Activated naive CD8-positive, alpha-beta T cell treated with anti-CD3 and anti-CD28 coated beads, Interleukin-2, amount 10 ng/mL, durations not matched to agents 7 days and 5 days (primary cell): ENCODE measurements around the gene AMDHD2. TPM values are rescaled to one million over a fixed set of nuclear protein-coding genes. Genes with fewer than 3 reads are reported as not detected.
"Not testable (repeated sequence)": the region's sequence is repeated elsewhere in the genome, so short reads cannot be mapped to it uniquely, and the experiment has no call there.

ENCODE experiments used
- ATAC-seq: fragments of 150-1000 bp; cut with Tn5 transposase; one replicate; pipeline ENCODE4 v1.10.0; 2021; ENCODE audit warnings: low read depth, moderate library complexity
- POLR2A ChIA-PET: fragments of 350-600 bp; sonication (Branson Sonifier 250); formaldehyde crosslinking; loops from one replicate; lab custom pipeline; 2021; ENCODE audit warnings: antibody characterized with exemption; lab: Charles Lee
- DNase-seq: peaks from one replicate; pipeline ENCODE4 v3.0.0; 2021
- H3K27ac Mint-ChIP-seq: one replicate; pipeline ENCODE4 v1.8.0; 2022; ENCODE audit warnings: mild to moderate bottlenecking, mixed read lengths
- H3K27me3 Mint-ChIP-seq: one replicate; pipeline ENCODE4 v1.8.0; 2022; ENCODE audit warnings: mild to moderate bottlenecking, moderate library complexity, mixed read lengths
- H3K36me3 Mint-ChIP-seq: one replicate; pipeline ENCODE4 v1.8.0; 2021; ENCODE audit warnings: mild to moderate bottlenecking, mixed read lengths
- H3K4me1 Mint-ChIP-seq: one replicate; pipeline ENCODE4 v1.8.0; 2021; ENCODE audit warnings: mixed read lengths
- H3K4me3 Mint-ChIP-seq: one replicate; pipeline ENCODE4 v1.8.0; 2022; ENCODE audit warnings: mild to moderate bottlenecking, moderate library complexity, mixed read lengths
- H3K9me3 Mint-ChIP-seq: one replicate; pipeline ENCODE4 v1.8.0; 2021; ENCODE audit warnings: mixed read lengths
- total RNA-seq, 2 experiments: library from RNA; stranded (reverse); gene quantifications; one replicate each; pipeline ENCODE4 v1.2.3, GENCODE V29; 2021

AMDHD2 gene
- total RNA-seq, 2 experiments from 2014 or later: 74.0 to 75.4 TPM

DNA sequence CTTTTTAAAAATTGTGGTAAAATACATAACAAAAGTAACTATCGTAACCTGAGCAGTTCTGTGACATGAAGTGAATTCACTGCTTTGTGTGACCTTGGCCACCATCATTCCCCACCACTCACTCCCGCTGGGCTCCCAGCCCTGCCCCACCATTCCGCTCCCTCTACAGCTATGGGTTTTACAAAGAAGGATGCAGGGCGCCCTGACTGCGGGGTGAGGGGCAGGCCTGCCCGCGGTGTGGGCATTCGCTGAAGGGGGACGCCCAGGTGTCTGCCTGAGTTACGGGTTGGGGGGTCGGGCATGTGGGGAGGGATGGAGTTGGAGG is 11.2 kb downstream of the AMDHD2 start, which contains the start of gene CEMP1:
Gene CEMP1 (minus strand): TSS at position 38 of the 325 bp plus-strand sequence. CDS start 335 bp downstream, outside the sequence.
- no peaks in the 10 kb centered on the region for H3K27me3 Mint-ChIP-seq
- no peaks in the 10 kb centered on the region for H3K36me3 Mint-ChIP-seq
- ATAC-seq (no peak), DNase-seq (no peak)
- H3K9me3 Mint-ChIP-seq: no peaks in the 10 kb centered on the region
- H3K4me1 Mint-ChIP-seq: peaks cover 10% of the 10 kb centered on the region
- H3K27ac Mint-ChIP-seq: peak within 1 kb of the TSS; percentile 100
- POLR2A ChIA-PET: interaction anchor here (3.5 to 3.7 kb wide), 2 partner anchors 12 to 17 kb away, joined by 43 to 69 read pairs; partner anchors contain the start of genes AMDHD2 and ATP6V0C
- peak within 1 kb of the TSS; percentile 96 for H3K4me3 Mint-ChIP-seq

DNA sequence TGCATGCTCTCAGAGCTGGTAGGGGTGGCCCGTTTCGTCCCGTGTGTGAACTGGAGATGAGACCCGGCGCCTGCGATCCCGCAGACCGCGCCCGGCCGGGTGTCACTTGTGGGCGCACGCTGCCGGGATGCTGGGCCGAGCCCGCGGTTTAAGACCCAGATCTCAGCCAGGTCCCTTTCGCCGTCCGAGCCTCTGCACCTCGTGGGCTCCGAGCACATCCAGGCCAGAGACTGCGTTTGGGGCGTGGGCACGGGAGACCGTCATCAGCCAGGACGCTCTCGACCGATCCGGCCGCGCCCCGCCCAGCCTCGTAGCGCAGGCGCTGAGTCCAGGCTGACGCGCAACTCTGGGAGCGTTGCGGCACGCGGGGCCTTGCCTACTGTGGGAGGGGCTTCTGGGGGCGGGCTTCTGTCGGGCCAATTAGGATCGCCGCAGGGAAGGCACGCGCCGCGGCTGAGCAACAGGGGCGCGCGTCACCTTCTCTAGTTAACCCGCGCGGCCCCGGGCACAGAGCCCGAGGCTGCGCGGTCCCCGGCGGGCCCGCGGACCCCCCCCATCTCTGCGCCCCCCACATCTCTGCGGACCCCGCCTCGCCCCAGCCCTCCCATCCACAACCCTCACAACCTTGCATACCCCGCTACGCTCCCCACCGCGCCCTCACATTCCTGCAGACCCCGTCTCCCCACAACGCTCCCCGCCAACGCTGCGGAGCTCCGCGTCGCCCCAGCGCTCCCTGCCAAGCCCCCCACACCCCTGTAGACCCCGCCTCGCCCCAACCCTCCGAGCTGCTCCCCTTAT is 11.7 kb downstream of the AMDHD2 start:
- peak overlapping the region; percentile 100 for H3K27ac Mint-ChIP-seq
- H3K36me3 Mint-ChIP-seq: no peaks in the 10 kb centered on the region
- ATAC-seq (peak; percentile 91), DNase-seq (peak; percentile 97)
- POLR2A ChIA-PET: interaction anchor here (0.6 to 3.7 kb wide), 8 partner anchors 12 to 377 kb away, joined by 3 to 69 read pairs (median 4); partner anchors contain the start of genes AMDHD2, ATP6V0C, CCNF and PGP
- no peaks in the 10 kb centered on the region for H3K9me3 Mint-ChIP-seq
- peaks cover 14% of the 10 kb centered on the region for H3K4me1 Mint-ChIP-seq
- peak overlapping the region; percentile 96 for H3K4me3 Mint-ChIP-seq
- H3K27me3 Mint-ChIP-seq: no peaks in the 10 kb centered on the region

DNA sequence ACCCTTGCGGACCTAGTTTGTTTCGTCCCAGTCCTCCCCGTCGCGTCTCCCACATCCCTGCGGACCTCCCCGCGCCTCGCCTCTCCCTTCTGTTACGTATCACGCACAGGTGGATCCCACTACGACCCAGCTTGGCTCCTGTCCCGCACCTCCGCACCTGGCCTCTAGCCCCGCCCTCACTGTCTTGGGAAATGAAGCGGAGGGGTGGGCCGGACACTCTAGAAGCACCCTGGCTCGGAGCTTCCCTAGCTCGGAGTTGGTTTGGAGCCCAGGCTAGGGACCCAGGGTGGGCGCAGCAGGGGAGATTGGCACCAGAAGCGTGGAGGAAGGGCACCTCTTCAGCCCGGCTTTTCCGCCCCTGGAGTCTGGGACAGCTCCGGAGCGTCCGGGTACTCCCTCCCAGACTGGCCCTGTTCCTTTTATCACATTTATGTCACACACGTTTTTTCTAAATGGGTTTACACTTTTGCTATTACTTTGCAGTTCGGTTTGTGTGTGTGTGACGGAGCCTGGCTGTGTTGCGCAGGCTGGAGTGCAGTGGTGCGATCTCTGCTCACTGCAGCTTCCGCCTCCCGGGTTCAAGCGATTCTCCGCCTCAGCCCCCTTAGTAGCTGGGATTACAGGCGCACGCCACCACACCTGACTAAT is 12.4 kb downstream of the AMDHD2 start:
- peak; percentile 70 for DNase-seq
- Mint-ChIP-seq H3K27me3 (no peaks in the 10 kb centered on the region), H3K36me3 (no peaks in the 10 kb centered on the region), H3K4me1 (peaks cover 16% of the 10 kb centered on the region), H3K27ac (peak overlapping the region; percentile 100), H3K9me3 (no peaks in the 10 kb centered on the region), H3K4me3 (peak overlapping the region; percentile 96)
- POLR2A ChIA-PET: interaction anchor here (0.6 to 3.7 kb wide), 9 partner anchors 13 to 377 kb away, joined by 3 to 69 read pairs (median 4); partner anchors contain the start of genes AMDHD2, ATP6V0C, CCNF and PGP
- ATAC-seq: peak; percentile 10

DNA sequence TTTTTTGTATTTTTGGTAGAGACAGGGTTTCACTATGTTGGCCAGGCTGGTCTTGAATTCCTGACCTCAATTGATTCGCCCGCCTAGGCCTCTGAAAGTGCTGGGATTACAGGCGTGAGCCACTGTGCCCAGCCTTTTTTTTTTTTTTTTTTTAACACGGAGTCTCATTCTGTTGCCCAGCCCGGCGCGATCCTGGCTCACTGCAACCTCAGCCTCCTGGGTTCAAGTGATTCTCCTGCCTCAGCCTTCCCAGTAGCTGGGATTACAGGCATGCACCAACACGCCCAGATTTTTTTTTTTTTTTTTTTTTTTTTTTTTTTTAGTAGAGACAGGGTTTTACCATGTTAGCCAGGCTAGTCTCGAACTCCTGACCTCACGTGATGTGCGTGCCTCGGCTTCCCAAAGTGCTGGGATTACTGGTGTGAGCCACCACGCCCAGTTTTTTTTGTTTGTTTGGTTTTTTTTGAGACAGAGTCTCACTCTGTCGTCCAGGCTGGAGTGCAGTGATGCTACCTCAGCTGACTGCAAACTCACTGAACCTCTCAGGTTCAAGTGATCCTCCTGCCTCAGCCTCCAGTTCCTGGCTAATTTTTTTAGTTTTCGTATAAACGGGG is 13.1 kb downstream of the AMDHD2 start:
- peak overlapping the region; percentile 96 for H3K4me3 Mint-ChIP-seq
- not testable (repeated sequence) for H3K36me3 Mint-ChIP-seq, H3K9me3 Mint-ChIP-seq, DNase-seq, H3K27me3 Mint-ChIP-seq, ATAC-seq
- POLR2A ChIA-PET: interaction anchor here (0.6 to 3.7 kb wide), 7 partner anchors 14 to 378 kb away, joined by 3 to 69 read pairs (median 4); partner anchors contain the start of genes AMDHD2, ATP6V0C, CCNF and PGP
- H3K27ac Mint-ChIP-seq: peak overlapping the region; percentile 100
- H3K4me1 Mint-ChIP-seq: peaks cover 16% of the 10 kb centered on the region

DNA sequence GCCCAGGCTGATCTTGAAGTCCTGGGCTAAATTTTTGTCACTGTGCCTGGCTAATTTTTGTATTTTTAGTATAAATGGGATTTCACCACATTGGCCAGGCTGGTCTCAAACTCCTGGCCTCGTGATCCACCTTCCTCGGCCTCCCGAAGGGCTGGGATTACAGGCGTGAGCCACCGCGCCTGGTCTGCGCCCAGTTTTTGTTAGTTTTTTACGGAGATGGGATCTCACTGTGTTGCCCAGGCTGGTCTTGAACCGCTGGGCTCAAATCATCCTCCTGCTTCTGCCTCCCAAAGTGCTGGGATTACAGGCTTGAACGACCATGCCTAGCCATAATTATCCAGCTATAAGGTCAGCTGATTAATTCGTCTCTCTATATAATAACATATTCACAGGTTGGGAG is 13.7 kb downstream of the AMDHD2 start:
- Mint-ChIP-seq H3K27ac (peak overlapping the region; percentile 81), H3K4me3 (peak overlapping the region; percentile 49), H3K36me3 (no peaks in the 10 kb centered on the region), H3K9me3 (no peaks in the 10 kb centered on the region), H3K4me1 (peaks cover 19% of the 10 kb centered on the region), H3K27me3 (no peaks in the 10 kb centered on the region)
- DNase-seq (no peak), ATAC-seq (no peak)
- POLR2A ChIA-PET: interaction anchor here (0.5 to 3.7 kb wide), 2 partner anchors 14 to 96 kb away, joined by 3 to 69 read pairs; partner anchors contain the start of gene AMDHD2

DNA sequence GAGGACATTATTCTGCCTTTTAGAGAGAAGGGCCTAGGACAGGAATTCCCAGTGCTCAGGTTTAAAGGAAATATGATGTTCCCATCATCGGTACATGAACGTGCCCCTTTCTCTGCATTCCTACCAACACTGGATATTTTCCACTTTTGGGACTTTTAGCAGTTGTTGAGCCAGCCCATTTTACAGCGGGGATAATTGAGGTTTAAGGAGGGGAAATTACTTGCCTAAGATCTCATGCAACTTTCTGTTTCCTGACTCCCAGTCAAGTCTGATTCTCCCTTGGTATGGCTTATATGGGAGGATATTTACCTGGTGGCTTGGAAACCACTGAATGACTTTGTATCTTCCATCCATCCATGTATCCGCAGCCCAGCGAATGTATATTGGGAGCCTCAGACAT is 14.2 kb downstream of the AMDHD2 start:
- not testable (repeated sequence) for DNase-seq, H3K27me3 Mint-ChIP-seq, H3K9me3 Mint-ChIP-seq, H3K36me3 Mint-ChIP-seq, H3K27ac Mint-ChIP-seq, ATAC-seq
- Mint-ChIP-seq H3K4me1 (peaks cover 22% of the 10 kb centered on the region), H3K4me3 (peak overlapping the region; percentile 49)
- POLR2A ChIA-PET: interaction anchor here (0.5 kb wide), 1 partner anchor 96 kb away, joined by 3 read pairs; no protein-coding TSS in a partner anchor

DNA sequence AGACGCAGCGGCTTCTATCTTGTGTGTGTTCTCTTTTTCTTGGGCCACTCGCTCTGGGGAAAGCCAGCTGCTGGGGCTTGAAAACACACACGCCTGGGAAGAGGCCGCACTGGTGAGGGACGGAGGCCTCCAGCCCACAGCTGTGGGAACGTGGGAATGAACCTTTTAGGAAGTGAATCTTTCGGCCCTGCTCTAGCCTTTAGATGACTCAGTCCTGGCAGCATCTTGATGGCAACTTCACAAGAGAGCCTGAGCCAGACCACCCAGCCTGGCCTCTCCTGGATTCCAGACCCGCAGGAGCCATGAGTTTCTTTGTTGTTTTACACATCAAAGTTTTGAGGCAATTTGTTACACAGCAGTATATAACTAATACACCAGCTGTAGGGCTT is 15.4 kb downstream of the AMDHD2 start:
- DNase-seq (no peak), ATAC-seq (no peak)
- Mint-ChIP-seq H3K27me3 (no peaks in the 10 kb centered on the region), H3K4me1 (peaks cover 29% of the 10 kb centered on the region), H3K27ac (peak overlapping the region; percentile 16), H3K36me3 (no peaks in the 10 kb centered on the region), H3K4me3 (no peak overlapping the region), H3K9me3 (no peaks in the 10 kb centered on the region)
- POLR2A ChIA-PET: interaction anchor here (2.7 kb wide), 1 partner anchor 15 kb away, joined by 16 read pairs; the partner anchor contains the start of gene AMDHD2

DNA sequence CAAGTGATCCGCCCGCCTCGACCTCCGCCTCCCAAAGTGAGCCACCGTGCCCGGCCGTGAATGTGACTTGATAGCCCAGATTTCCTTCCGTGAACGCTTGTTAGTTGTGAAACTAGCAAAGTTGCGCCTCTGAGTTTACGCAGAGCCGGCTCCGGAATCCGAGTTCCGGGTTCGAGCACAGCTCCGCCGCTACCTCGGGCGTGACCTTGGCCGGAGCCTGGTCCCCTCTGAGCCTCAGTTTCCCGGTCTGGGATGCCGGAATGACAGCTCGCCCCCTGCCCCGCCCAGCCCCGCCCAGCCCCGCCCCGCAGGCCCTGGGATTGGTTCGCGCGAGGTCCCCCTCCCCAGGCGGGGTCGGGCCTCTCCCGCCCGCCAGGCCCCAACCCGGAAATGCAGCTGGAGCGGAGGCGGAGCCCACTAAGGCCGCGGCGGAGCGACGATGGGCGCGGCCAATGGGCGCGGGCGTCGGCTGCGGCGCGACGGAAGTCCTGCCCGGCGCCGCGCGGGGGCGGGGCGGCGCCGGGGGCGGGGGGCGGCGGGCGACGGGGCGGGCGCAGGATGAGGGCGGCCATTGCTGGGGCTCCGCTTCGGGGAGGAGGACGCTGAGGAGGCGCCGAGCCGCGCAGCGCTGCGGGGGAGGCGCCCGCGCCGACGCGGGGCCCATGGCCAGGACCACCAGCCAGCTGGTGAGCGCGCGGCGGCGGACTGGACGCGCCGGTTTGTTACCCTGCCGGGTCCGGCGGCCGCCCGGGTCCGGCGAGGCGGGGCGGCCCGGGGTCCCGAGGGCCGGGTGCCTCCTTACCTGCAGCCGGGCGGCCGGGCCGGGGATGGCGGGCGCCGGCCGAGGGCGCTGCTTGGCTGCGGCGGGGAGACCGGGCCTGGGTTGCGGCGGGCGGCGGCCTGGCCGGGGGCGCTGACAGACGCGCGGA is 17.5 kb downstream of the AMDHD2 start, which contains the start of gene PDPK1:
Gene PDPK1 (plus strand): TSS at position 571 of the 929 bp plus-strand sequence. CDS start 92 bp downstream, at position 663.
- peak; percentile 90 for ATAC-seq
- peaks cover 30% of the 10 kb centered on the region for H3K4me1 Mint-ChIP-seq
- peak; percentile 96 for DNase-seq
- H3K36me3 Mint-ChIP-seq: no peaks in the 10 kb centered on the region
- POLR2A ChIA-PET: interaction anchor here (0.7 to 2.7 kb wide), 7 partner anchors 17 to 383 kb away, joined by 3 to 16 read pairs (median 4); partner anchors contain the start of genes AMDHD2, ATP6V0C and TRAF7
- H3K4me3 Mint-ChIP-seq: peak within 1 kb of the TSS; percentile 86
- H3K9me3 Mint-ChIP-seq: no peaks in the 10 kb centered on the region
- no peaks in the 10 kb centered on the region for H3K27me3 Mint-ChIP-seq
- peak within 1 kb of the TSS; percentile 86 for H3K27ac Mint-ChIP-seq

DNA sequence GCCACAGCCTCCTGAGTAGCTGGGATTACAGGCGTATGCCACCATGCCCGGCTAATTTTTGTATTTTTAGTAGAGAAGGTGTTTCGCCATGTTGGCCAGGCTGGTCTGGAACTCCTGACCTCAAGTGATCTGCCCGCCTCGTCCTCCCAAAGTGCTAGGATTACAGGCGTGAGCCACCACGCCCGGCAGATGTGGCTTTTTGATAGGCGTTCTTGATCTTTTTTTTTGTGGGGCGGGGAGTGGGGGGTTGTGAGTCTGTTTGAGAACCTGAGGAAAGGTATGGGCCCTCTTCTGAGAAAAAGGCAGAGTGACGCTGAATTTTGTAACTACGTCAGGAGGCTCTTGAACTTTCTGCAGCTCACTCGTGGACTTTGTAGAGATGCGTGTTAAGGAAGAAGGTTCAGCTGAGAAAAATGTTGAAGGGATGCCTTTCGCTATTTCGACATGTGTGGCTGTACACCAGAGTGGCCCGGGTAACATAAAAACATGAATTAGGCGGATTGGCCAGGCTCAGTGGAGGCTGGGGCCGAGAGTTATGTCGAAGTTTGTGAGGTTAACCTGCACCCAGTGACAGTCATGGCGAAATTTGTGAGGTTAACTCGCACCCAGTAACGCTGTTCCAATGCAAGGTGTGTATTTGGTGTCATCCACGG is 19.1 kb downstream of the AMDHD2 start:
- DNase-seq: not testable (repeated sequence)
- POLR2A ChIA-PET: interaction anchor here (0.7 kb wide), 2 partner anchors 19 to 20 kb away, joined by 6 to 7 read pairs; no protein-coding TSS in a partner anchor

DNA sequence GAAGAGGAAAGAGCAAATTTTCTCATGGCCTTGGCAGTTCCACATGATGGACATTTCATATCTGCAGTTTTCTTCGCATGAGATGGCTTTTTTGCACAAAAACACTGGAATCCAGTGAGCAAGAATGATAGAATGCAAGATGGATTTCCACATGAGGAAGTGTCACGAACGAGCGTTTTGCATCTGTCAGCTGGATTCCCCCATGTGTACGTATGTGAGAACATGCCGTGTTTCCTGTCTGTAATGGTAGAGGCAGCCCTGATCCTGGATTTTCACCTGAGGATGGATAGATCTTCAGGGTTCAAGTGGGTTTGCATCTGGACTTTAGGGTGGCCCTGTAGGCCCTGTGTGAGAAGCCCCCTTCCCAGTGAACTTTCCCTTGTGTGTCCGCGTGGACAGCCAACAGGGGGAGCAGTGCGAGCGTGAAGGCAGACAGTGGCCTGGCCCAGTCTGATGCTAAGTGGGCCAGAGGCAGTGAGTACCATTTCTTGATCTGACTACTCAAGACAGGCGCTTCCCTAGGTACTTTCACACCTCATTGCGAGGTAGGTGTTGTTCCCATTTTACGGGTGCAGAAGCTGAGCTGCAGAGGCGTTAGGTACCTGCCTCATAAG is 19.8 kb downstream of the AMDHD2 start:
- peak overlapping the region; percentile 84 for H3K4me3 Mint-ChIP-seq
- H3K27ac Mint-ChIP-seq, POLR2A ChIA-PET, H3K9me3 Mint-ChIP-seq, H3K27me3 Mint-ChIP-seq, H3K36me3 Mint-ChIP-seq, ATAC-seq, DNase-seq: not testable (repeated sequence)
- peaks cover 29% of the 10 kb centered on the region for H3K4me1 Mint-ChIP-seq

More for the DNA sequence above, 19.1 kb downstream of the AMDHD2 start:
- peak overlapping the region; percentile 11 for H3K27ac Mint-ChIP-seq
- peak overlapping the region; percentile 84 for H3K4me3 Mint-ChIP-seq
- not testable (repeated sequence) for H3K9me3 Mint-ChIP-seq, ATAC-seq, H3K27me3 Mint-ChIP-seq, H3K36me3 Mint-ChIP-seq
- H3K4me1 Mint-ChIP-seq: peaks cover 29% of the 10 kb centered on the region

DNA sequence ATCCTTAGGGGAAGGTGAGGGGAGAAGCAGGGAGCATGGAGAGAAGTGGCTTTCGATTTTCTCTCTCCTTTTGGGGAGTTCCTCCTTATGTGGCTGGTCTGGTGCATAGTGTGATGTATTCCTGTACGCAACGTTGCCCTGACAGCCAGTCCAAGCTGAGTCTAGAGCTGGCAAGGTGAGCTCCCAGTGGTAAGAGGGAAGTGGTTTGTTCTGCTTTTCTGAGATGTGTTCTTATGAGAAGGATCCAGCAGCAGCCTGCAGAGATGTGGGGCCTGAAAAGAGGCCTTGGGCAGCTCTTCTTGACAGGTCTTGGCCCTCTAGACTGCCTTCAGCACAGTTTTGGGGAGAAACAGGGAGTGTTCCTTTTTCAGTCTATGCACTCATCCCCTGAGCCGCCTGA is 20.7 kb downstream of the AMDHD2 start:
- Mint-ChIP-seq H3K27ac (peak overlapping the region; percentile 42), H3K4me3 (peak overlapping the region; percentile 34), H3K4me1 (peaks cover 29% of the 10 kb centered on the region)
- POLR2A ChIA-PET, H3K36me3 Mint-ChIP-seq, H3K9me3 Mint-ChIP-seq, H3K27me3 Mint-ChIP-seq, DNase-seq, ATAC-seq: not testable (repeated sequence)
